ENCODE measurements around the gene ZNF532.

Gene ZNF532

DNA sequence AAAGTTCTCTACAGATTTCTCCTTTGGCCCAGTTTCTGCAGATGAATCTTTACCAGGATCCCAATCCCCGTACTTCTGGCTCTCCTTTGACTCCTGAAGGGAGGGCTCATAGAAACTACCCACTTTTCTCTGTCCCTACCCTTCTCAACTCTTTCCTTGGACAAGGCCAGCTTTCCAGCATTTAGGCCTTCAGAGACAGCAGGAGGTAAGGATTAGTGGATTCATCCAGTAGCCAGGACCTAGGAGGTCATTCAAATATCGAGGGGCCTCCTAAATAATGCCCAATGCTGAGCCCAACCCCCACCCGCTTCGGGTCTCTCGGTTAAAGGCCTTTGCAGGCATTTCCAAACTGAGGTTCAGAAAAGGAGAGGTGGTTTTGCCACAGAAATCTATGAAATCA lies 4.8 kb upstream of the ZNF532 start:
- Histone ChIP-seq H3K79me2 (ENCODE audit: insufficient read depth, low read length) (no peaks in the 10 kb centered on the region), H3K9me2 (replicated peaks; ENCODE audit: low read depth, low read length) (no peaks in the 10 kb centered on the region), H3K27me3 (ENCODE audit: insufficient read depth, low read length, poor library complexity, severe bottlenecking) (no peaks in the 10 kb centered on the region), H4K20me1 (ENCODE audit: insufficient read depth, low read length, poor library complexity, severe bottlenecking) (no peaks in the 10 kb centered on the region), H3K4me3 (ENCODE audit: low read length, poor library complexity, severe bottlenecking) (no peak overlapping the region), H3K4me1 (ENCODE audit: insufficient read depth, low read length, poor library complexity, severe bottlenecking) (no peaks in the 10 kb centered on the region), H3K36me3 (ENCODE audit: insufficient read depth, low read length) (no peaks in the 10 kb centered on the region), H2AFZ (ENCODE audit: low read length) (no peak overlapping the region), H3K9ac (ENCODE audit: low read depth, low read length, poor library complexity, severe bottlenecking) (no peak overlapping the region), H3K9me3 (ENCODE audit: insufficient read depth, low read depth, low read length) (no peaks in the 10 kb centered on the region), H3K4me2 (ENCODE audit: low read depth, low read length, poor library complexity, severe bottlenecking) (no peak overlapping the region), H3F3A (ENCODE audit: low read depth) (no peaks in the 10 kb centered on the region)
- TF ChIP-seq, protein P1, sequence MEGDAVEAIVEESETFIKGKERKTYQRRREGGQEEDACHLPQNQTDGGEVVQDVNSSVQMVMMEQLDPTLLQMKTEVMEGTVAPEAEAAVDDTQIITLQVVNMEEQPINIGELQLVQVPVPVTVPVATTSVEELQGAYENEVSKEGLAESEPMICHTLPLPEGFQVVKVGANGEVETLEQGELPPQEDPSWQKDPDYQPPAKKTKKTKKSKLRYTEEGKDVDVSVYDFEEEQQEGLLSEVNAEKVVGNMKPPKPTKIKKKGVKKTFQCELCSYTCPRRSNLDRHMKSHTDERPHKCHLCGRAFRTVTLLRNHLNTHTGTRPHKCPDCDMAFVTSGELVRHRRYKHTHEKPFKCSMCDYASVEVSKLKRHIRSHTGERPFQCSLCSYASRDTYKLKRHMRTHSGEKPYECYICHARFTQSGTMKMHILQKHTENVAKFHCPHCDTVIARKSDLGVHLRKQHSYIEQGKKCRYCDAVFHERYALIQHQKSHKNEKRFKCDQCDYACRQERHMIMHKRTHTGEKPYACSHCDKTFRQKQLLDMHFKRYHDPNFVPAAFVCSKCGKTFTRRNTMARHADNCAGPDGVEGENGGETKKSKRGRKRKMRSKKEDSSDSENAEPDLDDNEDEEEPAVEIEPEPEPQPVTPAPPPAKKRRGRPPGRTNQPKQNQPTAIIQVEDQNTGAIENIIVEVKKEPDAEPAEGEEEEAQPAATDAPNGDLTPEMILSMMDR (conservative IDR thresholded peaks at IDR 0.05; ENCODE audit: low read length) = no peak
- no peak for TF ChIP-seq EZH2phosphoT487 (IDR thresholded peaks at IDR 0.05; ENCODE audit: borderline replicate concordance)

DNA sequence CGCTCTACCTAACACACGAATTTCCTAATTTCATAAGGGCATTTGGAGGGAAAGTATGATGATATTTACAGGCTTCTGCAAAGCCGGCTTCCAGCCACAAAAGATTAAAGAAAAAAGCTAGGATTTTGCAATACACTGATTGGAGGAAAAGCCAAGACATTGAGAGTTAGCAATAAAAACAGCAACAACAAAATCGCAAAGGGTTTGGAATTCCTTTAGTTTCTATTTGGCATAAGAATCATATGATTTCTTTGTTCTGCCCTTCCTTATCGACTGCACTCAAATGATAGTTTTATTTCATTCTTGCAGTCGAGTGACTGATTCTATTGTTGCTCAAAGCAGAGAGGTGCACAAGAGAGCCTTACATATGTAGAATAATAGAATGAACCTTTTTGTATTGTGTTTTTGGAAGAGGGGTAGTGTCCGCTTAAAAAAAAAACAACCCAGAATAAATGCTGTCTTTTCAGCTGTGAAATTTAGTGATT lies 3.9 kb upstream of the ZNF532 start:
- no peak overlapping the region for H3K4me2 ChIP-seq (ENCODE audit: low read depth, low read length, poor library complexity, severe bottlenecking)

DNA sequence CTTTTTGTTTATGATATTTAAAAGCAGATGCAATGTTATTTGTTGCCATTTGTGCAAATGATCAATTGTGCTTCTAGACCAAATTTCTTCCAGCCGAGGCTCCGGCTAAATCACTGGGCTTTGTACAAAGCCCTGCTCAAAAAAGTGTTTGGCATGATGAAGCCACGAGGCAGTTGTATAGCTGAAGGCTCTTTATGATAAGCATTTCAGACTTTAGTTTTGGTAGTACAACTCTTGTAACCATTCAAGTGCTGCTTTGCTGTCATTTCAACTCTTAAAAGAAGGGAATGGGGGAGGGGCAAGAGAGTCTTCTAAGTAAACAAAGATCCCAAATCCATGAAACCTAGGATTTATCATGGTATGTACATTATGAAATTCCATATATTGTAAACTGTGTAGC lies 3.3 kb upstream of the ZNF532 start:
- no peak for TF ChIP-seq EZH2phosphoT487 (IDR thresholded peaks at IDR 0.05; ENCODE audit: borderline replicate concordance)
- TF ChIP-seq, protein P1 (conservative IDR thresholded peaks at IDR 0.05; ENCODE audit: low read length) = no peak
- no peaks in the 10 kb centered on the region for H3K4me1 ChIP-seq (ENCODE audit: insufficient read depth, low read length, poor library complexity, severe bottlenecking)
- H3K27me3 ChIP-seq (ENCODE audit: insufficient read depth, low read length, poor library complexity, severe bottlenecking) = no peaks in the 10 kb centered on the region
- H3K9ac ChIP-seq (ENCODE audit: low read depth, low read length, poor library complexity, severe bottlenecking) = no peak overlapping the region
- no peaks in the 10 kb centered on the region for H4K20me1 ChIP-seq (ENCODE audit: insufficient read depth, low read length, poor library complexity, severe bottlenecking)
- H3K4me2 ChIP-seq (ENCODE audit: low read depth, low read length, poor library complexity, severe bottlenecking) = no peak overlapping the region
- H3K36me3 ChIP-seq (ENCODE audit: insufficient read depth, low read length) = no peaks in the 10 kb centered on the region
- H3K4me3 ChIP-seq (ENCODE audit: low read length, poor library complexity, severe bottlenecking) = no peak overlapping the region
- H3K9me3 ChIP-seq (ENCODE audit: insufficient read depth, low read depth, low read length) = no peaks in the 10 kb centered on the region
- no peak overlapping the region for H2AFZ ChIP-seq (ENCODE audit: low read length)
- no peaks in the 10 kb centered on the region for H3K9me2 ChIP-seq (replicated peaks; ENCODE audit: low read depth, low read length)
- no peaks in the 10 kb centered on the region for H3K79me2 ChIP-seq (ENCODE audit: insufficient read depth, low read length)
- H3F3A ChIP-seq (ENCODE audit: low read depth) = no peaks in the 10 kb centered on the region

More for the DNA sequence above, 3.9 kb upstream of the ZNF532 start:
- Histone ChIP-seq H3K79me2 (ENCODE audit: insufficient read depth, low read length) (no peaks in the 10 kb centered on the region), H3K4me3 (ENCODE audit: low read length, poor library complexity, severe bottlenecking) (no peak overlapping the region), H3K9me3 (ENCODE audit: insufficient read depth, low read depth, low read length) (no peaks in the 10 kb centered on the region), H3K9ac (ENCODE audit: low read depth, low read length, poor library complexity, severe bottlenecking) (no peak overlapping the region), H3K9me2 (replicated peaks; ENCODE audit: low read depth, low read length) (no peaks in the 10 kb centered on the region), H3K36me3 (ENCODE audit: insufficient read depth, low read length) (no peaks in the 10 kb centered on the region), H2AFZ (ENCODE audit: low read length) (no peak overlapping the region), H3K4me1 (ENCODE audit: insufficient read depth, low read length, poor library complexity, severe bottlenecking) (no peaks in the 10 kb centered on the region), H3F3A (ENCODE audit: low read depth) (no peaks in the 10 kb centered on the region), H3K27me3 (ENCODE audit: insufficient read depth, low read length, poor library complexity, severe bottlenecking) (no peaks in the 10 kb centered on the region), H4K20me1 (ENCODE audit: insufficient read depth, low read length, poor library complexity, severe bottlenecking) (no peaks in the 10 kb centered on the region)
- TF ChIP-seq, protein P1 (conservative IDR thresholded peaks at IDR 0.05; ENCODE audit: low read length) = no peak
- no peak for TF ChIP-seq EZH2phosphoT487 (IDR thresholded peaks at IDR 0.05; ENCODE audit: borderline replicate concordance)
